Colonic mucosa (tissue), 4 donors: Measurements from ENCODE around the gene POR. TPM values are rescaled to one million over a fixed set of nuclear protein-coding genes. Genes with fewer than 3 reads are reported as not detected.
A peak's percentile ranks its signal among the peaks of the same experiment; 100 is the strongest.

Experiments used
- DNase-seq: peaks from one replicate; pipeline ENCODE4 v3.0.0-alpha.2; 2020
- H3K27ac ChIP-seq: fragments of 200-600 bp; one replicate; pipeline ENCODE4 v1.8.0; 2021
- H3K27me3 ChIP-seq: fragments of 200-600 bp; one replicate; pipeline ENCODE4 v1.8.0; 2021
- H3K36me3 ChIP-seq: fragments of 200-600 bp; one replicate; pipeline ENCODE4 v1.8.0; 2021
- H3K4me1 ChIP-seq: fragments of 200-600 bp; one replicate; pipeline ENCODE4 v1.8.0; 2021; ENCODE audit warnings: mild to moderate bottlenecking
- H3K4me3 ChIP-seq: fragments of 200-600 bp; one replicate; pipeline ENCODE4 v1.8.0; 2021
- H3K9ac ChIP-seq, 2 donors: one replicate each; pipeline ENCODE4 v1.7.0; 2013; ENCODE audit warnings: control low read depth in 2 of 2, low read depth in 2 of 2, low read length in 2 of 2
- H3K9me3 ChIP-seq: fragments of 200-600 bp; one replicate; pipeline ENCODE4 v1.8.0; 2021
- CTCF ChIP-seq: fragments of 200-600 bp; IDR thresholded peaks from one replicate; pipeline ENCODE4 v1.8.0; 2022; ENCODE audit warnings: antibody characterized with exemption, mild to moderate bottlenecking
- intact Hi-C: fragments of 100-400 bp; cut with DNase I; formaldehyde crosslinking; loops from one replicate; pipeline ENCODE4 v1.14.1; 2022
- total RNA-seq, 2 donors: library from RNA; stranded (reverse); fragmentation: NEBNext Ultra II Directional in 1 of 2; extraction: Animal tissue kit (Norgen Biotek cat#: 25700) in 1 of 2; gene quantifications; one replicate each; pipeline ENCODE4 v1.2.1, GENCODE V29; 2021
- donor health status: healthy.
- donor health status: DM: no; HTN: no; CAD: no.
- donor health status: DM: no; HTN: no; CAD: no.

The POR gene
- total RNA-seq, 2 donors from 2014 or later = 126 to 169 TPM

- Histone ChIP-seq H3K4me3 (no peak overlapping the region), H3K36me3 (no peaks in the 10 kb centered on the region), H3K9ac (peak overlapping the region in 1 of 2 donors; percentile 12), H3K9me3 (no peaks in the 10 kb centered on the region), H3K4me1 (no peaks in the 10 kb centered on the region), H3K27ac (no peak overlapping the region), H3K27me3 (no peaks in the 10 kb centered on the region)
- DNase-seq = no peak
- no peak for TF ChIP-seq CTCF
- intact Hi-C loops = no loop called here
Measured at GRCh38 chr7:75969704-75970498, 54.9 kb downstream of the POR start.

- no peak for TF ChIP-seq CTCF
- Histone ChIP-seq H3K9me3 (no peaks in the 10 kb centered on the region), H3K4me1 (no peaks in the 10 kb centered on the region), H3K27ac (no peak overlapping the region), H3K4me3 (no peak overlapping the region), H3K27me3 (no peaks in the 10 kb centered on the region), H3K36me3 (no peaks in the 10 kb centered on the region), H3K9ac (no peak overlapping the region)
- intact Hi-C loops = no loop called here
- DNase-seq = no peak
Measured at GRCh38 chr7:75971309-75971960, 56.5 kb downstream of the POR start.

- intact Hi-C loops = no loop called here
- peak; percentile 27 for DNase-seq
- H3K9ac ChIP-seq = no peak overlapping the region
- no peak for TF ChIP-seq CTCF
- no peaks in the 10 kb centered on the region for H3K4me1 ChIP-seq
- H3K4me3 ChIP-seq = no peak overlapping the region
- H3K36me3 ChIP-seq = no peaks in the 10 kb centered on the region
- no peaks in the 10 kb centered on the region for H3K27me3 ChIP-seq
- no peaks in the 10 kb centered on the region for H3K9me3 ChIP-seq
- no peak overlapping the region for H3K27ac ChIP-seq
Measured at GRCh38 chr7:75971961-75972763, 57.2 kb downstream of the POR start.

GRCh38 chr7:75977743-75978142 lies 62.8 kb downstream of the POR start:
- TF ChIP-seq CTCF = no peak
- no peak overlapping the region for H3K4me3 ChIP-seq
- H3K9ac ChIP-seq = no peak overlapping the region
- no peaks in the 10 kb centered on the region for H3K36me3 ChIP-seq
- no peaks in the 10 kb centered on the region for H3K9me3 ChIP-seq
- peaks cover 10% of the 10 kb centered on the region for H3K4me1 ChIP-seq
- H3K27ac ChIP-seq = no peak overlapping the region
- DNase-seq = peak; percentile 32
- intact Hi-C loops = no loop called here
- H3K27me3 ChIP-seq = no peaks in the 10 kb centered on the region

- Histone ChIP-seq H3K9me3 (no peaks in the 10 kb centered on the region), H3K4me1 (peaks cover 10% of the 10 kb centered on the region), H3K36me3 (no peaks in the 10 kb centered on the region), H3K4me3 (no peak overlapping the region), H3K9ac (peak overlapping the region in 1 of 2 donors; percentile 22), H3K27ac (peak overlapping the region; percentile 53), H3K27me3 (no peaks in the 10 kb centered on the region)
- intact Hi-C loops = no loop called here
- peak; percentile 95 for DNase-seq
- TF ChIP-seq CTCF = no peak
Measured at GRCh38 chr7:75979759-75980429, 64.9 kb downstream of the POR start.
